Cardiac muscle cell (in vitro differentiated cells and primary cell): ENCODE data around the gene NKX6-1. TPM values are rescaled to one million over a fixed set of nuclear protein-coding genes. Genes with fewer than 3 reads are reported as not detected.
A peak's percentile ranks its signal among the peaks of the same experiment; 100 is the strongest.

Experiments
- DNase-seq, 2 donors: peaks; one replicate each; pipeline versions ENCODE4 v3.0.0 to v3.0.0-alpha.2; 2010 to 2017; ENCODE audit warnings: low read depth in 1 of 2, low spot score in 1 of 2
- H3K27ac ChIP-seq: fragments of 200-600 bp; sonication (generic); 2 replicates; pipeline ENCODE4 v1.5.1; 2016
- H3K27me3 ChIP-seq: fragments of 200-600 bp; sonication (generic); 2 replicates; pipeline ENCODE4 v1.6.0; 2016; ENCODE audit warnings: control low read depth
- H3K36me3 ChIP-seq: fragments of 200-600 bp; sonication (generic); 2 replicates; pipeline ENCODE4 v1.5.1; 2016; ENCODE audit warnings: control low read depth
- H3K4me1 ChIP-seq: fragments of 200-600 bp; sonication (generic); 2 replicates; pipeline ENCODE4 v1.8.1; 2017; ENCODE audit warnings: low read depth, mild to moderate bottlenecking, mixed run types
- H3K4me3 ChIP-seq: fragments of 200-600 bp; sonication (generic); 2 replicates; pipeline ENCODE4 v1.5.1; 2016; ENCODE audit warnings: mild to moderate bottlenecking
- H3K9me3 ChIP-seq: fragments of 200-600 bp; sonication (generic); 2 replicates; pipeline ENCODE4 v1.5.1; 2017; ENCODE audit warnings: low read depth, mild to moderate bottlenecking, control low read depth
- CTCF ChIP-seq: IDR thresholded peaks from 2 replicates; pipeline ENCODE4 v1.5.1; 2012; ENCODE audit warnings: low read depth, mild to moderate bottlenecking, low read length
- polyA plus RNA-seq: library from polyadenylated mRNA; unstranded; fragments of >200 nt; fragmentation: Nextera tagmentation; extraction: Ambion mirVana; gene quantifications from 2 replicates; pipeline ENCODE4 v1.2.1, GENCODE V29; 2016
- total RNA-seq: library from RNA; depleted of rRNA; stranded (reverse); fragments of >200 nt; gene quantifications from 2 replicates; pipeline ENCODE4 v1.2.3, GENCODE V29; 2016

NKX6-1 gene
- total and polyA plus RNA-seq, 2 experiments from 2014 or later, result not detected

GRCh38 chr4:84495794-84496261, 3.3 kb downstream of the NKX6-1 start:
- no peak for TF ChIP-seq CTCF
- Histone ChIP-seq H3K4me1 (peaks cover 6% of the 10 kb centered on the region), H3K27ac (no peak overlapping the region), H3K27me3 (peaks cover 100% of the 10 kb centered on the region), H3K4me3 (no peak overlapping the region), H3K36me3 (no peaks in the 10 kb centered on the region), H3K9me3 (no peaks in the 10 kb centered on the region)
- DNase-seq, result no peak

- H3K4me3 ChIP-seq, result no peak overlapping the region
- TF ChIP-seq CTCF, result no peak
- H3K27me3 ChIP-seq, result peaks cover 100% of the 10 kb centered on the region
- no peaks in the 10 kb centered on the region for H3K36me3 ChIP-seq
- H3K9me3 ChIP-seq, result no peaks in the 10 kb centered on the region
- no peak overlapping the region for H3K27ac ChIP-seq
- H3K4me1 ChIP-seq, result peaks cover 6% of the 10 kb centered on the region
- DNase-seq, result no peak
Observed at GRCh38 chr4:84495118-84495793, 3.8 kb downstream of the NKX6-1 start.

DNA sequence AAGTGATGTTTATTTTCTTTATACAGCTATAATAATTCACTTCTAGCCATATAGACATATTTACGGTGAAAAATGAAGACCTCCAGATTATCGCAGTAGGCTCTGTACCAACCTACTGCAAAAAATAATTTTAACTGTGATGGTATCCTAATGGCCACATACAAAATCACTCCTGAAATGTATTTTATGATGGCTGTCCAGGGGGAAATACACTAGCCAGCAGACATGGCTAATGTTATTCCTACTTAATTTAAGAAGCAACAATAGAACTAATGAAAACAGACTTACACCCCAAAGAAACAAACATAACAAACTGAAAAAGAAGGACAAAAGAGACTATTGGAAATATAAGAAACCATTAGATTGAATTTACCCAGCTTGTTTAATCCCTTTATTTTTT, 4.6 kb downstream of the NKX6-1 start:
- Histone ChIP-seq H3K27me3 (peaks cover 100% of the 10 kb centered on the region), H3K9me3 (no peaks in the 10 kb centered on the region), H3K4me3 (no peak overlapping the region), H3K27ac (no peak overlapping the region), H3K4me1 (peaks cover 6% of the 10 kb centered on the region), H3K36me3 (no peaks in the 10 kb centered on the region)
- no peak for DNase-seq
- TF ChIP-seq CTCF, result no peak

GRCh38 chr4:84494076-84494475, 5.0 kb downstream of the NKX6-1 start:
- no peak for DNase-seq
- Histone ChIP-seq H3K27ac (no peak overlapping the region), H3K9me3 (no peaks in the 10 kb centered on the region), H3K4me1 (peaks cover 6% of the 10 kb centered on the region), H3K27me3 (peaks cover 100% of the 10 kb centered on the region), H3K4me3 (no peak overlapping the region), H3K36me3 (no peaks in the 10 kb centered on the region)
- TF ChIP-seq CTCF, result no peak

DNA sequence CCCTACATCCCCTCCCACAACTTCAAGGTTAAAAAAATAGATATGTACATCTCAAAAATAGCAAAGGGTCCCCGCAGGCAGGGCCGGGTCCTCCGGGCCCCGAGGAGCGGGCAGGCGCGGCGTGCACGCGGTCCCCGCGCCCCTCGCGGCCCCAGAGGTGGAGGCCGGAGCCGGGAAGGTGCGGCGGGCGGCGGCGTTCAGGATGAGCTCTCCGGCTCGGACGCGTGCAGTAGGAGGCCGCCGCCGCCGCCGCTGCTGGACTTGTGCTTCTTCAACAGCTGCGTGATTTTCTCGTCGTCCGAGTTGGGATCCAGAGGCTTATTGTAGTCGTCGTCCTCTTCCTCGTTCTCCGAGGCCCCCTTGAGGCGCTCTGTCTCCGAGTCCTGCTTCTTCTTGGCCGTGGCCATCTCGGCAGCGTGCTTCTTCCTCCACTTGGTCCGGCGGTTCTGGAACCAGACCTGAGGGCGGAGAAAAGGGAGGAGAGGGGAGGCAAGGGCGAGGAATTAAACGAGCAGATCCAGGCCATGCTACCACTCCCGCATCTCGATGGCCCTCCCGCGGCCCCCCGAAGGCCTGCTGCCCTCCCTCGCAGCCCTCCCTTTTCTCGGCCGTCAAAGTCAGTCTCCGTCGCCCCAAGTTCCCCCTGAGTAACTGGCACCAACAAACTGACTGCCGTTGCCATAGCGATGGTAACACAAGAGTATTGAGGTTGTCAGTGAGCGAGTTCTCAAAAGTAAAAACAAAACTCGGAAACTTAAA, 5.8 kb downstream of the NKX6-1 start:
- peak; percentile 30 to 64 for DNase-seq
- TF ChIP-seq CTCF, result peak; percentile 8
- Histone ChIP-seq H3K4me1 (peaks cover 6% of the 10 kb centered on the region), H3K36me3 (no peaks in the 10 kb centered on the region), H3K27me3 (peaks cover 100% of the 10 kb centered on the region), H3K4me3 (peak overlapping the region; percentile 6), H3K27ac (no peak overlapping the region), H3K9me3 (no peaks in the 10 kb centered on the region)
